ENCODE measurements around the gene EYA3.

GRCh38 chr1:28110555-28110954 lies 22.1 kb upstream of the EYA3 start:
- TF ChIP-seq POLR2A (IDR thresholded peaks at IDR 0.05; ENCODE audit: low read depth, low read length) (no peak), POLR2AphosphoS5 (IDR thresholded peaks at IDR 0.05; ENCODE audit: low read depth, low read length) (no peak)
